ENCODE results near the gene XRRA1. TPM values are rescaled to one million over a fixed set of nuclear protein-coding genes. Genes with fewer than 3 reads are reported as not detected.
"Not testable (repeated sequence)": the region's sequence is repeated elsewhere in the genome, so short reads cannot be mapped to it uniquely, and the experiment has no call there.

The XRRA1 gene
- total and polyA plus RNA-seq, 4 donors: 2.4 to 27.8 (median 9.9) TPM

DNA sequence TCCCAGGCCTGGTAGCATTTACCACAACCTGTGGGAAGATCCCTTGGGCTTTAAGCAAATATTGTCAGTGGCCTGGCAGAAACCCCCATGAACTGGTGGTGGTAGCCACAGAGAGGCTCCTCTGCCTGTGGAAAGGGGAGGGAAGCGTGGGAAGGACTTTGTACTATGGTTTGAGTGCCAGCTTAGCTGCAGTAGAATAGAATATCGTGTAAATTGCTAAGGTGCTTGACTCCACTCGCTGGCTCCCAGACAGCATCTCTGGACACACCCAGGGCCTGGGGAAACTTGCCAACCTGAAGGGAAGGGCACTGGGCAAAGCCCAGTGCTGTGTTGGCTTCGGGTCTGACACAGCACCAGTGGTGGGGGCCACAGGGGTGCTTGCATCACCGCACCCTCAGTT, 52.6 kb downstream of the XRRA1 start:
- H3K27me3 ChIP-seq (ENCODE audit: control insufficient read depth in 3 of 3, insufficient read depth in 3 of 3, low read length in 2 of 3): no peaks in the 10 kb centered on the region
- H3K9ac ChIP-seq (ENCODE audit: insufficient read depth in 1 of 2, low read length in 2 of 2): no peak overlapping the region
- peaks cover 0 to 6% (median 0%) of the 10 kb centered on the region in 5 donors for H3K4me1 ChIP-seq (ENCODE audit: control insufficient read depth in 5 of 5, insufficient read depth in 5 of 5, low read length in 5 of 5)
- no peak for ATAC-seq (ENCODE audit: insufficient read depth, low FRiP score)
- H3K27ac ChIP-seq (ENCODE audit: low read depth in 1 of 2, low read length in 1 of 2): no peak overlapping the region
- TF ChIP-seq CTCF (IDR thresholded peaks at IDR 0.05; ENCODE audit: control extremely low read depth, extremely low read depth): no peak
- H3K4me3 ChIP-seq: no peak overlapping the region
- H3K9me3 ChIP-seq (ENCODE audit: control insufficient read depth in 4 of 4, insufficient read depth in 3 of 4, low read length in 3 of 4): peaks cover under 1 to 8% (median 3%) of the 10 kb centered on the region in 4 donors
- 92 to 94% methylated on average over 5 of the region's 5 CpGs for WGBS, 2 donors
- H3K36me3 ChIP-seq (ENCODE audit: control insufficient read depth in 4 of 4, insufficient read depth in 4 of 4, low read length in 4 of 4): peaks cover 0 to 7% (median 2%) of the 10 kb centered on the region in 4 donors
- no peak for DNase-seq

GRCh38 chr11:74895340-74896116, 53.4 kb downstream of the XRRA1 start:
- Histone ChIP-seq H3K27me3 (ENCODE audit: control insufficient read depth in 3 of 3, insufficient read depth in 3 of 3, low read length in 2 of 3) (no peaks in the 10 kb centered on the region), H3K9ac (ENCODE audit: insufficient read depth in 1 of 2, low read length in 2 of 2) (no peak overlapping the region), H3K36me3 (ENCODE audit: control insufficient read depth in 4 of 4, insufficient read depth in 4 of 4, low read length in 4 of 4) (peaks cover 0 to 7% (median 2%) of the 10 kb centered on the region in 4 donors), H3K9me3 (ENCODE audit: control insufficient read depth in 4 of 4, insufficient read depth in 3 of 4, low read length in 3 of 4) (peaks cover 0 to 5% (median 1%) of the 10 kb centered on the region in 4 donors), H3K4me1 (ENCODE audit: control insufficient read depth in 5 of 5, insufficient read depth in 5 of 5, low read length in 5 of 5) (peaks cover 0 to 6% (median 0%) of the 10 kb centered on the region in 5 donors), H3K4me3 (no peak overlapping the region), H3K27ac (ENCODE audit: low read depth in 1 of 2, low read length in 1 of 2) (no peak overlapping the region)
- no peak for DNase-seq
- no peak for ATAC-seq (ENCODE audit: insufficient read depth, low FRiP score)
- TF ChIP-seq CTCF (IDR thresholded peaks at IDR 0.05; ENCODE audit: control extremely low read depth, extremely low read depth): no peak
- 92 to 93% methylated on average over 3 of the region's 3 CpGs for WGBS, 2 donors

DNA sequence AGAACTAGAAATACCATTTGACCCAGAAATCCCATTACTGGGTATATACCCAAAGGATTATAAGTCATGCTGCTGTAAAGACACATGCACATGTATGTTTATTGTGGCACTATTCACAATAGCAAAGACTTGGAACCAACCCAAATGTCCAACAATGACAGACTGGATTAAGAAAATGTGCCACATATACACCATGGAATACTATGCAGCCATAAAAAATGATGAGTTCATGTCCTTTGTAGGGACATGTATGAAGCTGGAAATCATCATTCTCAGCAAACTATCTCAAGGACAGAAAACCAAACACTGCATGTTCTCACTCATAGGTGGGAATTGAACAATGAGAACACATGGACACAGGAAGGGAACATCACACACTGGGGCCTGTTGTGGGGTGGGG, 55.9 kb downstream of the XRRA1 start:
- not testable (repeated sequence) for DNase-seq; H3K4me1 ChIP-seq (ENCODE audit: control insufficient read depth in 5 of 5, insufficient read depth in 5 of 5, low read length in 5 of 5); ATAC-seq (ENCODE audit: insufficient read depth, low FRiP score); H3K4me3 ChIP-seq; H3K27ac ChIP-seq (ENCODE audit: low read depth in 1 of 2, low read length in 1 of 2); H3K36me3 ChIP-seq (ENCODE audit: control insufficient read depth in 4 of 4, insufficient read depth in 4 of 4, low read length in 4 of 4); H3K9me3 ChIP-seq (ENCODE audit: control insufficient read depth in 4 of 4, insufficient read depth in 3 of 4, low read length in 3 of 4); H3K27me3 ChIP-seq (ENCODE audit: control insufficient read depth in 3 of 3, insufficient read depth in 3 of 3, low read length in 2 of 3); H3K9ac ChIP-seq (ENCODE audit: insufficient read depth in 1 of 2, low read length in 2 of 2)

DNA sequence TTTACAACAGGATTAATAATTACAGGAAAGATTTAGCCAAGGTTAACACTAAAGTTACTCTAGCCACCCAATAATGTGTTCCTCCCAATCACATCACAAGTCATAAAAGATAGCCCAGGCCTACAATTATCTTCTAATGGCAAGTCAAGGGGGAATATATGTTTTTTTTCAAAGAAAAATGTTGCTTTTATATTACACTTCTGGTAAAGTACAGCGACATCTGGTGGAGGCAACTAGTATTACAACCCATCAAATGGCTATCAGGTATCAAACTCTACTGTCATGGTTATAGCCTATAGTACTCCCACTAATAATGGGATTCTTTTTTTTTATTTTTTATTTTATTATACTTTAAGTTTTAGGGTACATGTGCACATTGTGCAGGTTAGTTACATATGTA, 71.8 kb downstream of the XRRA1 start:
- H3K27me3 ChIP-seq (ENCODE audit: control insufficient read depth in 3 of 3, insufficient read depth in 3 of 3, low read length in 2 of 3): no peaks in the 10 kb centered on the region
- peaks cover 10 to 36% (median 28%) of the 10 kb centered on the region in 4 donors for H3K36me3 ChIP-seq (ENCODE audit: control insufficient read depth in 4 of 4, insufficient read depth in 4 of 4, low read length in 4 of 4)
- peaks cover under 1 to 20% (median 7%) of the 10 kb centered on the region in 4 donors for H3K9me3 ChIP-seq (ENCODE audit: control insufficient read depth in 4 of 4, insufficient read depth in 3 of 4, low read length in 3 of 4)
- 50 to 69% methylated on average over 1 of the region's 1 CpG for WGBS, 2 donors
- DNase-seq (no peak), ATAC-seq (ENCODE audit: insufficient read depth, low FRiP score) (no peak)
- TF ChIP-seq CTCF (IDR thresholded peaks at IDR 0.05; ENCODE audit: control extremely low read depth, extremely low read depth): no peak
- no peak overlapping the region for H3K27ac ChIP-seq (ENCODE audit: low read depth in 1 of 2, low read length in 1 of 2)
- H3K4me1 ChIP-seq (ENCODE audit: control insufficient read depth in 5 of 5, insufficient read depth in 5 of 5, low read length in 5 of 5): no peaks in the 10 kb centered on the region
- no peak overlapping the region for H3K9ac ChIP-seq (ENCODE audit: insufficient read depth in 1 of 2, low read length in 2 of 2)
- no peak overlapping the region for H3K4me3 ChIP-seq
